ENCODE results near the gene ZNF324.

The ZNF324 gene

GRCh38 chr19:58456111-58456510 lies 10.8 kb upstream of the ZNF324 start:
- Histone ChIP-seq H3K36me3 (replicated peaks; ENCODE audit: low read depth, low read length) (peaks cover 15% of the 10 kb centered on the region), H4K20me1 (ENCODE audit: insufficient read depth, low read length) (no peaks in the 10 kb centered on the region), H3K4me1 (ENCODE audit: low read length) (peaks cover 3% of the 10 kb centered on the region; the same call in 1 of the 2 replicates), H3K27ac (ENCODE audit: low read length) (no peak overlapping the region), H3K4me3 (ENCODE audit: low read length) (no peak overlapping the region), H3K79me2 (ENCODE audit: low read length) (peaks cover 4% of the 10 kb centered on the region; the same call in 1 of the 2 replicates), H3K9ac (ENCODE audit: low read length) (no peak overlapping the region), H3K4me2 (ENCODE audit: low read length) (no peak overlapping the region), H3K9me3 (ENCODE audit: insufficient read depth, low read length) (no peaks in the 10 kb centered on the region), H2AFZ (ENCODE audit: low read depth, low read length) (no peak overlapping the region), H3K27me3 (ENCODE audit: low read depth, low read length) (no peaks in the 10 kb centered on the region)
- no peak for TF ChIP-seq CTCF (IDR thresholded peaks at IDR 0.05; ENCODE audit: low read depth, low read length)
- no peak for TF ChIP-seq EZH2phosphoT487 (IDR thresholded peaks at IDR 0.05; ENCODE audit: low read depth)

- peaks cover 8% of the 10 kb centered on the region for H3K4me1 ChIP-seq (ENCODE audit: low read length)
- H3K4me2 ChIP-seq (ENCODE audit: low read length): no peak overlapping the region
- TF ChIP-seq CTCF (IDR thresholded peaks at IDR 0.05; ENCODE audit: low read depth, low read length): no peak
- no peak for TF ChIP-seq EZH2phosphoT487 (IDR thresholded peaks at IDR 0.05; ENCODE audit: low read depth)
- H3K27me3 ChIP-seq (ENCODE audit: low read depth, low read length): no peaks in the 10 kb centered on the region
- no peaks in the 10 kb centered on the region for H4K20me1 ChIP-seq (ENCODE audit: insufficient read depth, low read length)
- H3K9ac ChIP-seq (ENCODE audit: low read length): no peak overlapping the region
- no peak overlapping the region for H3K27ac ChIP-seq (ENCODE audit: low read length)
- peaks cover 12% of the 10 kb centered on the region for H3K36me3 ChIP-seq (replicated peaks; ENCODE audit: low read depth, low read length)
- no peak overlapping the region for H3K4me3 ChIP-seq (ENCODE audit: low read length)
- no peaks in the 10 kb centered on the region for H3K79me2 ChIP-seq (ENCODE audit: low read length)
- H3K9me3 ChIP-seq (ENCODE audit: insufficient read depth, low read length): no peaks in the 10 kb centered on the region
- no peak overlapping the region for H2AFZ ChIP-seq (ENCODE audit: low read depth, low read length)
These were observed 6.8 kb upstream of the ZNF324 start for GRCh38 chr19:58460039-58460438.

GRCh38 chr19:58466089-58466759 lies 656 bp upstream of the ZNF324 start:
- H3K4me2 ChIP-seq (ENCODE audit: low read length): peak overlapping the region; percentile 83
- H3K27ac ChIP-seq (ENCODE audit: low read length): no peak overlapping the region
- H4K20me1 ChIP-seq (ENCODE audit: insufficient read depth, low read length): peaks cover 11% of the 10 kb centered on the region; the same call in 1 of the 2 replicates
- TF ChIP-seq EZH2phosphoT487 (IDR thresholded peaks at IDR 0.05; ENCODE audit: low read depth): no peak
- TF ChIP-seq CTCF (IDR thresholded peaks at IDR 0.05; ENCODE audit: low read depth, low read length): no peak
- peak overlapping the region; percentile 81 for H3K4me3 ChIP-seq (ENCODE audit: low read length)
- H3K79me2 ChIP-seq (ENCODE audit: low read length): peaks cover 9% of the 10 kb centered on the region
- H3K9ac ChIP-seq (ENCODE audit: low read length): peak overlapping the region; percentile 52
- H3K4me1 ChIP-seq (ENCODE audit: low read length): peaks cover 19% of the 10 kb centered on the region
- H3K36me3 ChIP-seq (replicated peaks; ENCODE audit: low read depth, low read length): no peaks in the 10 kb centered on the region
- H3K27me3 ChIP-seq (ENCODE audit: low read depth, low read length): peaks cover 2% of the 10 kb centered on the region; the same call in 1 of the 2 replicates
- H3K9me3 ChIP-seq (ENCODE audit: insufficient read depth, low read length): no peaks in the 10 kb centered on the region
- peak overlapping the region; percentile 94 for H2AFZ ChIP-seq (ENCODE audit: low read depth, low read length)

GRCh38 chr19:58468216-58468839 lies 1.4 kb downstream of the ZNF324 start:
- no peak for TF ChIP-seq CTCF (IDR thresholded peaks at IDR 0.05; ENCODE audit: low read depth, low read length)
- TF ChIP-seq EZH2phosphoT487 (IDR thresholded peaks at IDR 0.05; ENCODE audit: low read depth): no peak
- Histone ChIP-seq H3K27me3 (ENCODE audit: low read depth, low read length) (peaks cover 2% of the 10 kb centered on the region; the same call in 1 of the 2 replicates), H2AFZ (ENCODE audit: low read depth, low read length) (no peak overlapping the region), H3K4me2 (ENCODE audit: low read length) (peak overlapping the region; percentile 46), H4K20me1 (ENCODE audit: insufficient read depth, low read length) (peaks cover 11% of the 10 kb centered on the region; the same call in 1 of the 2 replicates), H3K4me3 (ENCODE audit: low read length) (peak overlapping the region; percentile 55), H3K79me2 (ENCODE audit: low read length) (peaks cover 9% of the 10 kb centered on the region), H3K36me3 (replicated peaks; ENCODE audit: low read depth, low read length) (peaks cover 10% of the 10 kb centered on the region), H3K27ac (ENCODE audit: low read length) (no peak overlapping the region), H3K4me1 (ENCODE audit: low read length) (peaks cover 19% of the 10 kb centered on the region), H3K9me3 (ENCODE audit: insufficient read depth, low read length) (no peaks in the 10 kb centered on the region), H3K9ac (ENCODE audit: low read length) (no peak overlapping the region)

Data from OCI-LY3 (cell line).